Measurements from ENCODE around the gene LRTM2. TPM values are rescaled to one million over a fixed set of nuclear protein-coding genes. Genes with fewer than 3 reads are reported as not detected.
"Not testable (repeated sequence)": the region's sequence is repeated elsewhere in the genome, so short reads cannot be mapped to it uniquely, and the experiment has no call there.

Gene LRTM2
- total RNA-seq, 2 donors from 2014 or later = not detected

DNA sequence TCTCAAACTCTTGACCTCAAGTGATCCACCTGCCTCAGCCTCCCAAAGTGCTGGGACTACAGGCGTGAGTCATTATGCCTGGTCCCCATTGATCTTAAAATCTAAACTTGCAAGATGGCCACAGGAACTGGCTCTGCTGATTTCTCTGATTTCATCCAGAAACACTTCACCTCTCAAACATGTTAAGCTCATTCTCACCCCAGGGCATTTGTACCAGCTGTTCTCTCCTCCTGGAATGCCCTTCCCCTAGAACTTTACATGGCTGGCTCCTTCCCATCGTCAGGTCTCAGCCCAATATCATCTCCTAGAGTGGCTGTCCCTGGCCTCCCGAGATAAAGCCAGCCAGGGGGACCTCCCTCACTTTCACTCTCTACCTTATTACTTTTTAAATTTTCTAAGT lies 5.3 kb upstream of the LRTM2 start:
- no peak overlapping the region for H3K27ac ChIP-seq
- ATAC-seq (no peak), DNase-seq (no peak)
- H3K4me1 ChIP-seq = no peaks in the 10 kb centered on the region
- intact Hi-C loops (cut with DNase I) = no loop called here
- 47 to 54% methylated on average over 3 of the region's 3 CpGs for WGBS, 2 donors
- H3K4me3 ChIP-seq = no peak overlapping the region
- TF ChIP-seq, protein P1, sequence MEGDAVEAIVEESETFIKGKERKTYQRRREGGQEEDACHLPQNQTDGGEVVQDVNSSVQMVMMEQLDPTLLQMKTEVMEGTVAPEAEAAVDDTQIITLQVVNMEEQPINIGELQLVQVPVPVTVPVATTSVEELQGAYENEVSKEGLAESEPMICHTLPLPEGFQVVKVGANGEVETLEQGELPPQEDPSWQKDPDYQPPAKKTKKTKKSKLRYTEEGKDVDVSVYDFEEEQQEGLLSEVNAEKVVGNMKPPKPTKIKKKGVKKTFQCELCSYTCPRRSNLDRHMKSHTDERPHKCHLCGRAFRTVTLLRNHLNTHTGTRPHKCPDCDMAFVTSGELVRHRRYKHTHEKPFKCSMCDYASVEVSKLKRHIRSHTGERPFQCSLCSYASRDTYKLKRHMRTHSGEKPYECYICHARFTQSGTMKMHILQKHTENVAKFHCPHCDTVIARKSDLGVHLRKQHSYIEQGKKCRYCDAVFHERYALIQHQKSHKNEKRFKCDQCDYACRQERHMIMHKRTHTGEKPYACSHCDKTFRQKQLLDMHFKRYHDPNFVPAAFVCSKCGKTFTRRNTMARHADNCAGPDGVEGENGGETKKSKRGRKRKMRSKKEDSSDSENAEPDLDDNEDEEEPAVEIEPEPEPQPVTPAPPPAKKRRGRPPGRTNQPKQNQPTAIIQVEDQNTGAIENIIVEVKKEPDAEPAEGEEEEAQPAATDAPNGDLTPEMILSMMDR (IDR thresholded peaks at IDR 0.05) = no peak
- TF ChIP-seq POLR2A (IDR thresholded peaks at IDR 0.05) = no peak
- H3K36me3 ChIP-seq (replicated peaks in 1 of 2; ENCODE audit: insufficient read depth in 1 of 2, low read depth in 2 of 2) = no peaks in the 10 kb centered on the region
- H3K27me3 ChIP-seq = peaks cover 0 to 6% of the 10 kb centered on the region in 2 donors
- no peaks in the 10 kb centered on the region for H3K9me3 ChIP-seq

DNA sequence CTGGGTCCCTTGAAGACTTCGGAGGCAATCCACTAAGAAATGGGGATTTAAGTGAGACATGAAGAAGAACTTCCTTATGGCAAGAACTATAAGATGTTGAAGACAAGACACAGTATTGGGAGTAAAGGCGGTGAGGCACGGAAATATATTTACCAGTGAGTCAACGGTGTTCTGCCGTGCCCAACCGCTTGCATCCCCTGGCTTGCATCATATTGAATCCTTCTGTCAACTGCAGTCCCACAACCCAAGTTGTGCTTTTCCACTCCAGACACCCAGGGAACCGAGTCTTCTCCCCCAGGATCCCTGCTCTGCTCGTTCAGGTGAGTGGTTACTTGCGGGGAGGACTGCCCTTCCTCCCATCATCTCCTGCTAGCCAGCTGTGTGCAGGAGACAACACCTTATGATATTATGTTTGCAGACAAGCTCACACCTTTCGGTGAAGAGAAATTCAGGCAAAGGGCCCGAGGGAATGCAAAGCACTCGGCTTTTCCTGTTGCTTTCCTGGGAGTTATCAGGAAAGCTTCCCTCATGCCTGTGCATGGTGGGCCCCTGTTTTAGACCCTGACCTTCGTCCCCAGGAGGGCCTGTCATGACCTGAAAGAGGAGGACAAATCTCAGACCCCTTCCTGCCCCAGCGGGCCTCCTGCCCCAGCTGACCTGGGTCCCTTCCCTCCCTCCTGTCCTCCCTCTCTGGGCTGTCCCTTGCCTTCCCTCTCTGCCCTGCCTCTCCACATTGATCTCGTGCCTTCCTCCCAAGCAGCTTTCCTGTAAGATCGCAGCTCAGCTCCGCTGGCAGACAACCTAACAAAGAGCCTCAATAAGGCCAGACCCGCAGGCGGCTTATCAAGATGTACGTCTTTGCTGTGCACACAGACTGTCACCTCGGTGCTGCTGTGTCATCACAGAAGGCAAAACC lies 4.3 kb upstream of the LRTM2 start:
- intact Hi-C loops (cut with DNase I) = no loop called here
- H3K4me3 ChIP-seq = no peak overlapping the region

DNA sequence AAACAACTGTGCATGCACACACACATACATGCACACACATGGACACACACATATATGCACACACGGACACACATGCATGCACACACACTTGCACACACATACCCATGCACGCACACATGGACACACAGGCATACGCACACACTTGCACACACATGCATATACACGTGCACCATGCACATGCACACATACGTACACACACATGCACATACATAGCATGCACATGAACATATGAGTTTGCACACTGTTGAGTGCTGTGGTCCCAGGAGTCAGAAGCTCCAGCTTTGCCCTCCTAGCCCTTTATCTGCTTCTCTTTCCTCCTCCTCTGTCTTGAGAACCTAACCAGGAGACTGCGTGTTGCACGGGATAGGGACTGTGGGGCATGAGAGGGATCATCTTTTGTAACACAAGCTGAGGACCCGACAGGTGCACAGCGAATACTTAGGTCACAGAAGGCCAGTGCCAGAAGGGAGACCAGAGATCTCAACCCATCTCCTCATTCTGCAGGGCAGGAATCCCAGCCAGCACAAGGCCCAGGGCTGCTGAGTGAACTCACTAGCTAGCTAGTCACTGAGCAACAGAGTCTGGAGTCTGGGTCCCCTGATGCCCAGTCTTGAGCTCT lies 3.5 kb upstream of the LRTM2 start:
- Histone ChIP-seq H3K4me3 (no peak overlapping the region), H3K27me3 (peaks cover 0 to 9% of the 10 kb centered on the region in 2 donors), H3K4me1 (no peaks in the 10 kb centered on the region), H3K9me3 (no peaks in the 10 kb centered on the region), H3K36me3 (replicated peaks in 1 of 2; ENCODE audit: insufficient read depth in 1 of 2, low read depth in 2 of 2) (no peaks in the 10 kb centered on the region), H3K27ac (no peak overlapping the region)
- DNase-seq (no peak), ATAC-seq (no peak)
- TF ChIP-seq POLR2A (IDR thresholded peaks at IDR 0.05) = no peak
- TF ChIP-seq, protein P1 (IDR thresholded peaks at IDR 0.05) = peak in 1 of 7 experiments; percentile 38
- 80 to 89% methylated on average over 9 of the region's 9 CpGs for WGBS, 2 donors
- intact Hi-C loops (cut with DNase I) = no loop called here

More for the DNA sequence above, 4.3 kb upstream of the LRTM2 start:
- Histone ChIP-seq H3K27me3 (peaks cover 0 to 9% of the 10 kb centered on the region in 2 donors), H3K4me1 (no peaks in the 10 kb centered on the region), H3K27ac (no peak overlapping the region), H3K9me3 (no peaks in the 10 kb centered on the region), H3K36me3 (replicated peaks in 1 of 2; ENCODE audit: insufficient read depth in 1 of 2, low read depth in 2 of 2) (no peaks in the 10 kb centered on the region)
- ATAC-seq = no peak
- no peak for DNase-seq
- 34 to 37% methylated on average over 17 to 21 of the region's 21 CpGs for WGBS, 2 donors
- TF ChIP-seq, protein P1 (IDR thresholded peaks at IDR 0.05) = no peak
- no peak for TF ChIP-seq POLR2A (IDR thresholded peaks at IDR 0.05)

DNA sequence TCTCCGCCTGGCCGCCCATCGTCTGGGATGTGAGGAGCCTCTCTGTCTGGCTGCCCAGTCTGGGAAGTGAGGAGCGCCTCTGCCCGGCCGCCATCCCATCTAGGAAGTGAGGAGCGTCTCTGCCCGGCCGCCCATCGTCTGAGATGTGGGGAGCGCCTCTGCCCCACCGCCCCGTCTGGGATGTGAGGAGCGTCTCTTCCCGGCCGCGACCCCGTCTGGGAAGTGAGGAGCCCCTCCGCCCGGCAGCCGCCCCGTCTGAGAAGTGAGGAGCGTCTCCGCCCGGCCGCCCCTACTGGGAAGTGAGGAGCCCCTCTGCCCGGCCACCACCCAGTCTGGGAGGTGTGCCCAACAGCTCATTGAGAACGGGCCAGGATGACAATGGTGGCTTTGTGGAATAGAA lies 2.4 kb upstream of the LRTM2 start:
- ATAC-seq; H3K4me3 ChIP-seq; H3K4me1 ChIP-seq; DNase-seq; H3K36me3 ChIP-seq (replicated peaks in 1 of 2; ENCODE audit: insufficient read depth in 1 of 2, low read depth in 2 of 2); intact Hi-C loops (cut with DNase I); H3K27ac ChIP-seq; H3K27me3 ChIP-seq; H3K9me3 ChIP-seq: not testable (repeated sequence)
- 41 to 93% methylated on average over 2 to 3 of the region's 28 CpGs for WGBS, 2 donors

DNA sequence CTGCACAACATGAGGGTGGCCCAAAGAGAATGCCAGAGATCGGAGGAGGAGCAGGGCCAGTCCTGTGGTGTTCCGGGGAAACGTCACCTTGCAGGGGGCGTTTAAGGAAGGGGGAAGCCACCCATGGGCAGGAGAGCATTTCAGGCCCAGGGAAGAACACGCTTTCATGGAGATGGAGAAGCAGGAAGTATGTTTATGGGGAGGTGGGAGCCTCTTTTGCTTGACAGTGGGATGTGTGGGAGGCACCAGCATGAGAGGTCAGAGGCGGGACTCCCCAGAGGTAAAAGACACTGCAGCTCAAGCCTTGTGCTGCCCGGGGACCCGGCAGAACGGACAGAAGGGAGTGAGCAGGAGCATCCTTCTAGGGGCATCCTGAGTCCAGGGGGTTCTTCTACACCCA lies 1.3 kb upstream of the LRTM2 start:
- no peak for ATAC-seq
- H3K27ac ChIP-seq = no peak overlapping the region
- DNase-seq = no peak
- no peak overlapping the region for H3K4me3 ChIP-seq
- no peaks in the 10 kb centered on the region for H3K36me3 ChIP-seq (replicated peaks in 1 of 2; ENCODE audit: insufficient read depth in 1 of 2, low read depth in 2 of 2)
- 42 to 44% methylated on average over 9 of the region's 9 CpGs for WGBS, 2 donors
- TF ChIP-seq, protein P1 (IDR thresholded peaks at IDR 0.05) = no peak
- TF ChIP-seq POLR2A (IDR thresholded peaks at IDR 0.05) = no peak
- H3K4me1 ChIP-seq = no peaks in the 10 kb centered on the region
- peaks cover 0 to 9% of the 10 kb centered on the region in 2 donors for H3K27me3 ChIP-seq
- H3K9me3 ChIP-seq = no peaks in the 10 kb centered on the region
- intact Hi-C loops (cut with DNase I) = no loop called here

All from body of pancreas (tissue), 4 donors.